Measurements from ENCODE around the gene LAMA2.

GRCh38 chr6:128914051-128914450 lies 31.1 kb downstream of the LAMA2 start:
- TF ChIP-seq THAP7 (CRISPR knock-in tag; IDR thresholded peaks at IDR 0.05) (no peak), TBP (CRISPR knock-in tag; IDR thresholded peaks at IDR 0.05) (no peak), ZNF280D (CRISPR knock-in tag; IDR thresholded peaks at IDR 0.05) (no peak), ZNF570 (CRISPR knock-in tag; IDR thresholded peaks at IDR 0.05; ENCODE audit: borderline replicate concordance) (no peak), CTCF (CRISPR knock-in tag; IDR thresholded peaks at IDR 0.05) (no peak), DMTF1 (CRISPR knock-in tag; IDR thresholded peaks at IDR 0.05) (no peak)

All from HepG2 (cell line).